LoVo (cell line): ENCODE results near the gene TAF1D.
"Not testable (repeated sequence)": the region's sequence is repeated elsewhere in the genome, so short reads cannot be mapped to it uniquely, and the experiment has no call there.

Source experiments
- DNase-seq: peaks from one replicate; pipeline ENCODE4 v3.0.0-alpha.2; 2016; ENCODE audit warnings: low spot score

Gene TAF1D, protein sequence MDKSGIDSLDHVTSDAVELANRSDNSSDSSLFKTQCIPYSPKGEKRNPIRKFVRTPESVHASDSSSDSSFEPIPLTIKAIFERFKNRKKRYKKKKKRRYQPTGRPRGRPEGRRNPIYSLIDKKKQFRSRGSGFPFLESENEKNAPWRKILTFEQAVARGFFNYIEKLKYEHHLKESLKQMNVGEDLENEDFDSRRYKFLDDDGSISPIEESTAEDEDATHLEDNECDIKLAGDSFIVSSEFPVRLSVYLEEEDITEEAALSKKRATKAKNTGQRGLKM

DNA sequence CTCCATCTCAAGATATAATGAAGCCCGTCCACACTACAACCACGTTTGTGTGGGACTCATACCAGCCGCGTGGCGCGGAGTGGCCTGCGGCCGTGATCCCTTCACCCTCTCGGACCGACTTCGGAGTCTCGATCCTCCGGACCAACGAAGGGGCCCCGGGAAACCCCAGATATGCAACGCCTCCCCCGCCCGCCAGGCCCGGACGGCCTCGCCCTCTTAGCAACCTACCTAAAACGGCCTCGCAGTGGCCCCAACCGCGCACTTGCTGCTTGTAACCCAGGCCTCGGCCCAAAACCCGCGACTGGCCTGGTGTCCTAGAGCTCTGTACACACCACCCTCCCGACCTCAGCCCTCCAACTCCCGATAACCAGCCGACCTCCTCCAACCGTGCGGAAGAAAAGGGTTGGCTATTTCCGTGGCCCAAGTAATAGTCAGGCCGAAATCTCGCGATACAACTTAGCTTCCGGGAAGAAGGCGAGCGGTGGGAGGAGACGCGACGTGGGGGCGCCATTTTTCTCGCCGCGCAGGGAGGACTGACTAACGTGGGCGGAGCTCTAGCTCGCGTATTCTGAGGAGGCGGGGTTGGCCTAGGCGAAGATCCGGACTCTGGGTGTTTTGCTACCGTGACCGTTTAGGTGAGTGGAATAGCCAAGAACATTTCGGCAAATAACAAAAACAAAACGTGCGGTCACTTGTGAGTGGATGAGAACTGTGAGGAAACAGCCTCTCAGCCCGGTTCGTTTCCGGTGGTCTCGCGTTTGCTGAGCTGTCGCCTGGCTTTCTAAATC, at the start of gene TAF1D, which contains the start of gene C11orf54:
TAF1D (minus strand) TSS at position 402 of the 788 bp plus-strand sequence. CDS start 2,191 bp downstream, outside the sequence.
C11orf54 (plus strand) TSS at position 579 of the 788 bp plus-strand sequence. CDS start 5,722 bp downstream, outside the sequence.
- DNase-seq, result peak; percentile 97

DNA sequence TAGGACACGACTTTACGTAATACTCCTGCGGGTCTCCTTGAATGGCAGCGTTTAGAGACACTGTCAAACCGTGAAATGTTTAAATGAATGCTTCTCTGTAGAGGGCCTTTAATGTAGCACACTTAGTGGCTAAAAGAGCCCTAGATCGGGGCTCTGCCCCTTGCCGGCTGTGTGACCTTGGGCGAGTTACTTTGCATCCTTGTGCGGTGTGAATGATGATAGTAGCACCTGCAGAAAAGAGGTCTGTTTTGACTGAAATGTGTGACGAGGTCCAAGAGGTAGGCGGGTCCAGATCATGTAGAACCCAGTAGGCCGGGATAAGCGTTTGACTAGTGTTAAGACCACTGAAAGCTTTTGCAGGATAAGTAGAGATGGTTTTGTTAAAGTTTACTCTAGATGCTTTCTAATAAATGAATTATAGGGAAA, 43.7 kb upstream of the TAF1D start:
- peak; percentile 10 for DNase-seq

DNA sequence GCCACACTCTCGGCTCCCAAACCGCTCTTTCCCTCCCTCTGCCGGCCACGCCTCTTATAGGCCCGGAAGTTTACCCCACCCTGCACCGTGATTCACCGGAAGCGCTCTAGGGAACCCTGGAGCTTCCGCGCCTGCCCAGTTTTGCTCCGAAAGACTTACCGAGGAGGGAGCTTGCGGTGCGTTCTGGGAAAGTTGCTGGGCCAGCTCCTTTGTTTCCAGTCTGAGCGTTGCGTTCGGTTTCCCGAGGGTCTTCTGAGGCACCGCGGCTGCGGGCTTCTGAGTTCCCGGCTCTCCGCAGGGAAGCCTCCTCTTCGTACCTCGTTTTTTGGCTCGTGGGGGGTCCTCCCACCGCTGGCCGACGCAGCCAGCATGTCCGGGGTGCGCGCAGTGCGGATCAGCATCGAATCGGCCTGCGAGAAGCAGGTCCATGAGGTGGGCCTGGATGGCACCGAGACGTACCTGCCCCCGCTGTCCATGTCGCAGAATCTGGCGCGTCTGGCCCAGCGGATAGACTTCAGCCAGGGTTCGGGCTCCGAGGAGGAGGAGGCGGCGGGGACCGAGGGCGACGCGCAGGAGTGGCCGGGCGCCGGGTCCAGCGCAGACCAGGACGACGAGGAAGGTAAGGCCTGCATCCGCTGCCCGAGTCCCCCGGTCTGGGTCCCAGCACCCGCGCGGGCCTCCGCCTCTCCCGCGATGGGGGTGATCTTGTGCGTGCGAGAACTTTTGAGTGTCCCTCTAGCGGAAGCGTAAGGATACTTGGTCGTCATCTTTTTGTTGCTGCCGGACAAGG, 43.0 kb upstream of the TAF1D start, which contains the start of gene MED17:
MED17 (plus strand) TSS at position 138 of the 790 bp plus-strand sequence; CDS start at position 370, 232 bp downstream.
- DNase-seq, result peak; percentile 89

DNA sequence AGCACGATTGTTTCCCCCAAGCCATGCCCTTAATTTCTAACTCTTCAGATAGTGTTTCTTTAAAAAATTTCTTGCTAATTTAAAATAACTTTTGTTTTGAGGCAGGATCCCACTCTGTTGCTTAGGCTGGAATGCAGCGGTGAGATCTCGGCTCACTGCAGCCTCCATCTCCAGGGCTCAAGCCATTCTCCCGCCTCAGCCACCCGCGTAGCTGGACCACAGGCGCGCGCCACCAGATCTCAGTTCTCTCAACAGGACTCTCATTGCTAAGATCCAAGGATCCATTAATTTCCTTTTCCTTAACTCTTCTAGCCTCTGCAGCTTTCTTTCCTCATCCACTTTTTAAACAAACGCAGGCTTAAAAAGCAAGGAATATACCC, 42.5 kb upstream of the TAF1D start:
- DNase-seq, result no peak

DNA sequence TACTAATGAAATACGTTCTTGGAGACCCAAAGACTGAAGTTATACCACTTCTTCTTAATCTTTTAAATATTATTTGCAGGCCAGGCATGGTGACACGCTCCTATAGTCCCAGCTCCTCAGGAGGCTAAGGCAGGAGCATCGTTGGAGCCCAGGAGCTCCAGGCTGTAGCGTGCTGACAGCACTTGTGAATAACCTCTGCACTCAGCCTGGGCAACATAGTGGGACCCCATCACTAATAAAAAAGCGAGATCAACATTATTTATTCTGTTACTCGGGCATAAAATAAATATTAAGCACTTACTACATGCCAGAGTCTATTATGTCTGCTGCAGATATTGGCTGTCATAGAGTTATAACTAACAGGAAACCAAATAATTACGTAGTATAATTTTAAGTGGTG, 42.1 kb upstream of the TAF1D start:
- DNase-seq, result no peak

DNA sequence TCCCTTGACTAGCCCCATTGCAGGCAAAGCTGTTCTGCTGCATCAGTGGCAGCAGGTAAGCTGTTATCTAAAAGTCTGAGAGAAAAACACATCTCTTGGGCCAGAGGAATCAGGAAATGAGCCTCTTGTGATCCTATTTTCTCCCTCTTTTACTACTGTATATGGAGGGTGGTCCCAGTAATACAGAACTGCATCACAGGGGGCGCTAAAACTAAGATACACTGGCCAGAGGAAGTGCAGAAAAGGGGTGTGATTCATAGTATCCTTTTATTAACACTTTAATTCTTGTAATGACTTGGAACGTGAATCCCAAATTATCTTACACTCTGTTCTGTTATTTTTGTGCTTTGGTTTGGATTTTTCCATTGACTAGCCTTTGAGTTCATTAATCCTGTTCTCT, 34.0 kb upstream of the TAF1D start:
- DNase-seq, result no peak

DNA sequence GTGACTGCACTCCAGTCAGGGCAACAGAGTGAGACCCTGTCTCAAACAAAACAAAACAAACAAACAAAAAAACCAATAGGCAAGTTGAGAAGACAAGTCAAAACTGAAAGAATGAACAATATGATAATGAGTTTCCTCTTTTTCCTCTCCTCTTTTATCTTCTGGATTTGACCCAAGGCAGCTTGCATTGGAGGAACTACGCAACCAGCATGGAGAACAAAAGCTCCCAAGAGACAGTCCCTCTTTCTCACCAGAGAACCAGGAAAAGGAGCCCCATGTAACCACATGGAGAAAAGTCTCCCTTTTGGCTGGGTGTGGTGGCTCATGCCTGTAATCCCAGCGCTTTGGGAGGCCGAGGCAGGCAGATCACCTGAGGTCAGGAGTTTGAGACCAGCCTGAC, 33.3 kb upstream of the TAF1D start:
- not testable (repeated sequence) for DNase-seq

DNA sequence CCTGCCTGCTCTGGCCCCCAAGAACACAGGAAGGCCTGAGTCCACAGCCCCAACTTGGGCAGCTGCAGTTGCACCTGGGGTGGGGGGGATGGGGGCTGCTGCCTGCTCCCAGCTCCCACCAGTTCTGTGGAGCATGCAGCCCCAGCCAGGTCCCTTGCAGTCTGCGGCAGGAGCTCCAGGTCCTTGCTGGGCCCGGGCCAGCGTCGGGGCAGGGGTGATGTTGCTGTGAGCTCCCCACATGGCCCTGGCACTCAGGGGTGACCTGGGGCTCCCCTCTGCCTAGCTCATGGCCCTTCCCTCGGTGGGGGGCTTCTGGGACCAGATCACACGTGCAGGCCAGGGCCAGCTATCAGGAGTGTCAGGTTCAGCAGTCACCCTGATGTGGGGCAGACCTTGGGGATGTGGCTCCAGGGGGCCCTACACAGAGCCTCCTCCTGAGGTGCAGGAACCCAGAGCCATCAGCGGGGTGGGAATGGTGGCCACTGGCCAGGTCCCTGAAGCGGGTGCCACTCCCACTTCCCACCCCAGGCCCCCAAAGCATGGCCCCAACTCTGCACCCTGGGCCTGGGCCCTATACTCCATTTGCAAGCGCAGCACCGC, 32.4 kb upstream of the TAF1D start:
- DNase-seq, result no peak

DNA sequence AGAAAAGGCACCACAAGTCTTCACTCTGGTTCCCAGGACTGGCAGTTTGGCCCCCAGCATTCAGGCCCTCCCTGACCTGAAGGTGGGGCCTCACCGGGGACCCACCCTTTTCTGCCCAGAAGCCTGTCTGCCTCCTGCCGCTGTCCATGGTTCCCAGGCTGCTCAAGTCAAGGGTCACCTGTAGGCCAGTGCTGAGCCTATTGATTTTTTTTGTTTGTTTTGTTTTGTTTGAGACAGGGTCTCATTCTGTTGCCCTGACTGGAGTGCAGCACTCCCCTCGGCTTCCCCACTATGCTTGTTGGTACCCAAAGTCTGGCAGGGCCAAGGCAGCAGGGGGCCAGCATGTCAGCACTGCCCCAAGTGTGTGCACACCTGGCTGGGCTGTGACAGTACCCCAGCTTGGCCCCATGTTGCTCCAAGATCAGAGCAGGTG, 31.8 kb upstream of the TAF1D start:
- DNase-seq, result no peak

DNA sequence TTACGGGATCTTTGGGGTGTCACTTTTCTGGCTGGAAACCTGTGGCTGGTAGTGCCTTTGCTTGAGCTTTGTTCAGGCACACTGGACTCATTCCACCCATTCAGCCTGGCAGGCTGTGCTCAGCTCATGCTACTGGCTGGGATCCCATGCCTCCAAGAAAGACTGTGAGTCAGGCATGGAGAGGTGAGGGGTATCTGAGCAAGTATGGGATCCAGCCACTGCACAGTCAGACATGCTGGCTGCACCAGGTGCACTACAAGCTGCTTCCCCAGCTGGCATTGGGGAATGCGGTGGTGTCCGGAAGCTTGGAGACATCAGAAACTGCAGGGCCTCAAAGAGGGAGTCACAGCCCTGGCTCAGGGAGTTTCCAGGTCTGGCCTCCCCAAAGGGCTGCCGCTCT, 30.8 kb upstream of the TAF1D start:
- DNase-seq, result no peak

DNA sequence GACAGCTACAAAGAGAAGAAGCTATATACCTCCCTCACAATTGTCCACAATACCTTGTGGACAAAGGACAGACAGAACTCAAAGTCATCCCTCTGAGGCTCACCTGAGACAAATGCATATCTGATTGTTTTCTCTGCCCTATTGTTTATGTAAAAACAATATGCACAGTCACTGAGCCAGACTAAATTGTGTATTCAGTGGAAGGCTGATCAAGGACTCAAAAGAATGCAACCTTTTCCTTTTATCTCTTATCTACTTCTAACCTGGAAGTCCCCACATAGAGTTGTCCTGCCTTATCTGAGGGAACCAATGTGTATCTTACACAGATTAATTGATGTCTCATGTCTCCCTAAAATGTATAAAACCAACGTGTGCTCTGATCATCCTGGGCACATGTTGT, 28.9 kb upstream of the TAF1D start:
- DNase-seq, result no peak

DNA sequence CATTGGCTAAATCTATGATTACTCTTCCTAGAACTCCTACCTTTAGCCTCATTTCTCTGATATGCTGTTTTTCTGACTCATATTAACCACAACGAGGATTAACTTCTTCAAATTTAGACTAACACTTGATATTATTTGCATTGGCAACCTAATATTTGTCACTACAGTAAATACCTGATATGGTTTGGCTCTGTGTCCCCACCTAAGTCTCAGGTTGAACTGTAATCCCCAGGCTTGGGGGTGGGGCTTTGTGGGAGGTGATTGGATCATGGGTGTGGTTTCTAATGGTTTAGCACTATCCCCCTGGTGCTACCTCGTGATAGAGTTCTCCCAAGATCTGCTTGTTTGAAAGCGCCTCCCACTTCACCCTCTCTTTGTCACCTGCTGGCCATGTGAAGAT, 25.7 kb upstream of the TAF1D start:
- no peak for DNase-seq

DNA sequence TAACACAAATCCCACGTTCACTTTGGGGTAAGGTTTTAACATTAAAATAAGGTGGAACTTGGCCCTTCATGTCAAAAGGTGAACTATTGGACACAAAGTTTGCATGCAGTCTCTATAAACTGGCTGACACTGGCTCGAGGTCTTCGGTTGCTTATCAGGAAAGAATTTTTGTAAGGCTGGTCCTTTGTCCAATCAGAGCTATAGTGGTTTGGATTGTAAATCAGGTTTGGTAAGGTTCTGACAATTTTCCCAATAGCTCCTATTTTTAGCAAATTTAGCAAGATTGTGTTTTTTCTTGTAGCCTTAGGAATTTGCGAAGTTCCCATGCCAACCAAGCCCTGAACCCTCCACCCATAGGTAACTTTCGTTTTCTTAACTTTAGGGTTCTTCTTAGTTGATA, 25.2 kb upstream of the TAF1D start:
- DNase-seq, result no peak

DNA sequence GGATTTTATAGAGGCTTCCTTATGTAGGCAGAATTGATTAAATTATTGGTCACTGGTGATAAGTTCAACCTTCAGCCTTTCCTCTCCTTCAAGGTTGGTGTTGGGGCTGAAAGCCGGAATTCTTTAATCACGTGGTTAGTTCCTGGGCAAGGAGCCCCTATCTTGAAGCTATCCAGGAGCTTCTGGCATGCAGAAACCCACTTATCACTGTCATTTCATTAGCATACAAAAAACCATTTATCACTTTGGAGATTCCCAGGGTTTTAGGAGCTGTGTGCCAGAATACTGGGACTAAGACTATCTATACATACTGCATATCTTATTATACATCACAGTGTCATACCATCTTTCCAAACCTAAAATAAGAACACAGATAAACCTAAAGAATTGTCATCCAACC, 24.3 kb upstream of the TAF1D start:
- no peak for DNase-seq

DNA sequence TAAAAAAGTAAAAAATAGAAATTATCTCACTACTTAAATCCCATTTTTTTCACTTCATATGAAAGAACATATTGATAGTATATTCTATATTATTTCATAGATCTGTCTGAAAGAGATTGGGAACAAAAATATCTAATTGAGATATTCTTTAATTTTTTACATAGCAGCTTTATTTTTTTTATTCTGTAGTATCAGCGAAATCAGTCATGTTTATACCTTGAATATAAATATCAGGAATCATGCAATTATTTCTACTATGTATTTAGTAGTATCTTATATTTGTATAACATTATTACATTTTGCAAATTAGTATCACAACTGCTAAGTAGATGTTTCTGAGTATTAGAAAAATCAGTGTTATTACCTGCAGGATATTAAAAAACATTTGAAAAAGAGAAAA, 20.6 kb upstream of the TAF1D start:
- no peak for DNase-seq

DNA sequence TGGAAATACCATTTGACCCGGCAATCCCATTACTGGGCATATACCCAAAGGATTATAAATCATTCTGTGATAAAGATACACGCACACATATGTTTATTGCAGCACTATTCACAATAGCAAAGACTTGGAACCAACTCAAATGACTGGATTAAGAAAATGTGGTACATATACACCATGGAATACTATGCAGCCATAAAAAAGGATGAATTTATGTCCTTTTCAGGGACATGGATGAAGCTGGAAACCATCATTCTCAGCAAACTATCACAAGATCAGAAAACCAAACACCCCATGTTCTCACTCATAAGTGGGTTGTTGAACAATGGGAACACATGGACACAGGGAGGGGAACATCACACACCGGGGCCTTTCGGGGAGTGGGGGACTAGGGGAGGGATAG, 17.8 kb upstream of the TAF1D start:
- DNase-seq, result not testable (repeated sequence)

DNA sequence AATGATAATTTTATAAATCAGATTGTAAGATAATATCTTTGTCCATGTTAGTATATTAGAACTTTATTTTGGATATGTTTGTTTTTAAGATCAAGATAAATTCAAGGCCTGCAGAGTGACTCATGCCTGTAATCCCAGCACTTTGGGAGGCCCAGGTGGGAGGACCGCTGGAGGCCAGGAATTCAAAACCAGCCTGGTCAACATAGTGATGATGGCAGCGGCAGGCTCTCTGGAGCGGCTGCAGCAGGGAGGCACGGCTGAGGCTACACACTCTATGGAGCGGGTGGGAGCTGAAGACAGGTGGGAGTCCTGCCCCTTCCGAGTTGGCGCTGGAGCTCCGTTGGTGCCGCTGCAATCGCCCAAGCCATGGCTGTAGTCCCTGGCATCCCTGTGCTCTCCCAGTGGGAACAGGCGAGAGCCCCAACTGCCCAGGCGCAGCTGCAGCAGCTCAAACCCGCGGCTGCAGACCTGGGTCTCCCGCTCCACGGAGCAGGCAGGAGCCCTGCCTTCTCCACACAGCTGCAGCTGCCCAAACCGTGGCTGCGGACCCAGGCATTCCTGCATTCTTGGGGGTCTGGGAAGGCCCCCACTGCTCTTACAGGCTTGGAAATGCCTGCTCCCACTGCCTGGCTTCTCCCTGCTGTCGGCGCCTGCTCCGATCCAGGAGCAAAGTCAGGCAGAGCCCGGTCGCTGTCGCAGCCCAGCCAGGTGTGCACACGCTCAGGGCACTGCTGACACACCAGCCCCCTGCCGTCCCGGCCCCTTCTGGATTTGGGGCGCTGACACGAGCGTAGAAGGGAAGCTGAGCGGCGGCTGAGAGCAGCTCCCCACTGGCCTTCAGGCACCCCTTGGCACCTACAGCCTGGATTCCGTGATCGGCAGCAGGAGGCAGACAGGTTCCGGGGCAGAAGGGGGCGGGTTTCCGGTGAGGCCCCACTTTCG, 16.9 kb upstream of the TAF1D start:
- DNase-seq, result no peak

DNA sequence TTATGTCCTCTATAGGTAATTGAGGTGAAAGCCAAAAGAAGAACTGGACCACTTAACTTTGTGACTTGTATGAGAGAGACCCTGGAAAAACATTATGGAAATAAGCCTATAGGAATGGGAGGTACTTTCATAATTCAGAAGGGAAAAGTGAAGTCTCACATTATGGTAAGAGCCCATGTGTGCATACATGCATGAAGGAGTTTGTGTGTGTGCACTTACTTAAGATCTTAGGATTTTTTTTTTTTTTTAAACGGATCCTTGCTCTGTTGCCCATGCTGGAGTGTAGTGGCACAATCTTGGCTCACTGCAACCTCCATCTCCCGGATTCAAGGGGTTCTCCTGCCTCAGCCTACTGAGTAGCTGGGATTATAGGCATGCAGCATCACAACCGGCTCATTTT, 16.0 kb upstream of the TAF1D start:
- DNase-seq, result no peak

DNA sequence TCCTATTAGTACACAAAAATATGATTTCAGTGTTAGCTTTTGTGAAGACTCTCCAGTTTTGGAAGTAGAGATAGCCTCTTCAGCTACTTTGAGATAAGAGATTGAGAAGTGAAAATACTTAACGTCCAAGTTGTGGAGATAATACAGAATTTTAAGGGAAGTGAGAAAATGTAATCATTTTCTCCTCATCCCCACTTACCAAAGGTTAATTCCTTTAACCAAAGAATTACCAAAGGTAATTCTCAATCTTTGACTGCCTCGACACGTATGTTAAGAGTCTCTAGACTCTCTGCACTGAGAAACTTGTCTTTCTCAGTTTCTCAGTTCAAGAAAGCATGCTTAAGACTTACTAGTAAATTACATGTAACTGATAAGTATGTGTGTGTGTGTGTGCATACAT, 15.5 kb upstream of the TAF1D start:
- no peak for DNase-seq

DNA sequence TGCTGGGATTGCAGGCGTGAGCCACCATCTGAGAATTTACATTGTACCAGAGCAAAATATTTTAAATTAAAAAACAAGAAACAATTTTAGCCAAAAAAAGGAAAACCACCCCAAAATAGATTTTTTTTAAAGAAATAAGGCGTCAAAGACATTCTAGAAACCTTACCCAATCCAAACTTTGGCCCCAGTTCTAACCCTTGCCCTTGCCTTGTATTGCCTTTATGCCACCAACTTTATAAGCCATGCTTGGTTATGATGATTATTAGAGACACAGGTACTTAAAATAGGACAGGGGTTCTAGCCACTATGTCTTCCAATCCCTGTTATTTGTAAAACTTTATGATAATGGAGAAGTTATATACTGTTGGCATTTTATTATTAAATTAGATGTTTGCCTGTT, 11.9 kb upstream of the TAF1D start:
- no peak for DNase-seq

DNA sequence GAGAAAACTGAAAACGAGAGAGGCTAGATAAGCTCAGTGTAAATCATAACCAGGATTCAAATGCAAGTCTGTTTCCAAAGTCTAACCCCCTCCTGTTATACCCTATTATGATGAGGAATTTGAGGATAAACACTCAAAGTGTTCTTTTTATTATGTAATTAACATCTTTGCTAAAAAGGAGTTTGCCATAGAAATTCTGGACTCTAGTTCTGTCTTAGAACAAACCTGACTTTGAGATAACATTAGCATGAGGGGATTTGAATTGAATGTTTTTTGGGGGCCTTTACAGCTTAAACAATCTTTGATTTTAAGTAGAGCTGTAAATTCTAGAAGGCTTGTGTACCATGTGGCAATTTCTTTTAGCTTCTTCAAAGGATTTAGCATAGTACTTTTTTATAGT, 9.7 kb upstream of the TAF1D start:
- no peak for DNase-seq
